HepG2 (cell line): Measurements from ENCODE around the gene SREBF1. TPM values are rescaled to one million over a fixed set of nuclear protein-coding genes. Genes with fewer than 3 reads are reported as not detected.

Source experiments
- ATAC-seq: fragments of 200-7000 bp; cut with Tn5 transposase; 3 replicates; pipeline ENCODE4 v1.9.1; 2020; ENCODE audit warnings: mild to moderate bottlenecking, moderate library complexity
- BruUV-seq: library from RNA; stranded (reverse); fragments of 400-500 nt; replicated peaks from 2 replicates; lab custom pipeline; 2021; lab: Mats Ljungman, UMichigan
- CTCF ChIA-PET: fragments of 300-600 bp; formaldehyde crosslinking; extraction: SDS; loops from one replicate; lab custom pipeline; 2021; ENCODE audit warnings: low total read pairs, inconsistent platforms, low intra/inter-chr PET ratio; lab: Yijun Ruan, JAX
- POLR2A ChIA-PET: fragments of 350-600 bp; sonication (Branson Sonifier 250); formaldehyde crosslinking; loops from one replicate; lab custom pipeline; 2020; ENCODE audit warnings: antibody characterized with exemption, inconsistent platforms; lab: Yijun Ruan, JAX
- DNase-seq: peaks from one replicate; pipeline ENCODE4 v3.0.0-alpha.2; 2015; ENCODE audit warnings: low spot score
- FAIRE-seq: peaks from 3 replicates; lab custom pipeline; 2011; peaks lifted over from hg19 to GRCh38; lab: Jason Lieb, UNC
- H2AFZ ChIP-seq: one replicate; pipeline ENCODE4 v1.6.1; 2011; ENCODE audit warnings: low read length, inconsistent platforms
- H3K27ac ChIP-seq: fragments of 300-600 bp; 3 replicates; pipeline ENCODE4 v1.8.0; 2011; ENCODE audit warnings: mixed run types, mild to moderate bottlenecking, mixed read lengths, low read length, inconsistent platforms; ENCODE audit not compliant: insufficient read depth; ENCODE audit errors: extremely low read length
- H3K27me3 ChIP-seq, 2 experiments: fragments of 200-600 bp in 1 of 2; 2 replicates in 1 of 2; 3 replicates in 1 of 2; pipeline versions ENCODE4 v1.6.0 to v1.8.0; 2011; ENCODE audit warnings: low read length in 2 of 2, mild to moderate bottlenecking in 2 of 2, moderate library complexity in 2 of 2, inconsistent platforms in 1 of 2; ENCODE audit not compliant: insufficient read depth in 2 of 2, control insufficient read depth in 1 of 2
- H3K36me3 ChIP-seq, 2 experiments: fragments of 200-600 bp in 1 of 2; replicated peaks in 1 of 2; 2 replicates in 1 of 2; 3 replicates in 1 of 2; pipeline versions ENCODE4 v1.5.1 to v1.8.0; 2011; ENCODE audit warnings: low read length in 2 of 2, inconsistent platforms in 1 of 2; ENCODE audit not compliant: insufficient read depth in 2 of 2, control insufficient read depth in 1 of 2
- H3K4me1 ChIP-seq: 2 replicates; pipeline ENCODE4 v1.5.1; 2012; ENCODE audit warnings: low read length, inconsistent platforms; ENCODE audit not compliant: insufficient read depth
- H3K4me2 ChIP-seq: 2 replicates; pipeline ENCODE4 v1.6.0; 2011; ENCODE audit warnings: low read depth, low read length, inconsistent platforms
- H3K4me3 ChIP-seq, 3 experiments: fragments of 200-600 bp in 1 of 3; sonication (generic), shearing (Covaris generic) in 1 of 3; replicated peaks in 1 of 3; 2 replicates each; pipeline ENCODE4 v1.5.1; 2011 to 2016; ENCODE audit warnings: low read length in 3 of 3, inconsistent platforms in 2 of 3, low read depth in 2 of 3, mild to moderate bottlenecking in 2 of 3, control low read depth in 1 of 3, mixed read lengths in 1 of 3; ENCODE audit not compliant: insufficient read depth in 1 of 3
- H3K79me2 ChIP-seq: one replicate; pipeline ENCODE4 v1.6.1; 2011; ENCODE audit warnings: low read length, inconsistent platforms; ENCODE audit not compliant: insufficient read depth
- H3K9ac ChIP-seq: 2 replicates; pipeline ENCODE4 v1.6.0; 2011; ENCODE audit warnings: mild to moderate bottlenecking, low read depth, low read length, inconsistent platforms; ENCODE audit not compliant: insufficient read depth
- H3K9me3 ChIP-seq: 2 replicates; pipeline ENCODE4 v1.5.1; 2012; ENCODE audit warnings: mild to moderate bottlenecking, low read length
- H4K20me1 ChIP-seq: 2 replicates; pipeline ENCODE4 v1.6.0; 2011; ENCODE audit warnings: inconsistent platforms, mild to moderate bottlenecking, low read length, moderate library complexity; ENCODE audit not compliant: insufficient read depth
- ARNTL ChIP-seq: sonication (generic); formaldehyde crosslinking; IDR thresholded peaks from 2 replicates; pipeline ENCODE4 v1.4.0; 2020; ENCODE audit warnings: mild to moderate bottlenecking, missing genetic modification reagents
- EED ChIP-seq: sonication (generic); formaldehyde crosslinking; IDR thresholded peaks from 2 replicates; pipeline ENCODE4 v1.5.0; 2020; ENCODE audit warnings: mild to moderate bottlenecking, missing genetic modification reagents
- SMAD9 ChIP-seq: sonication (generic); formaldehyde crosslinking; IDR thresholded peaks from 2 replicates; pipeline ENCODE4 v1.5.1; 2020; ENCODE audit warnings: mild to moderate bottlenecking, missing genetic modification reagents
- ZBTB33 ChIP-seq: sonication (generic); formaldehyde crosslinking; IDR thresholded peaks from 2 replicates; pipeline ENCODE4 v1.4.0; 2020; ENCODE audit warnings: missing genetic modification reagents
- ZHX2 ChIP-seq, 2 experiments: sonication (generic) in 1 of 2; formaldehyde crosslinking in 1 of 2; IDR thresholded peaks; 2 replicates each; pipeline versions ENCODE4 v1.6.1 to v1.9.0; 2014 to 2022; ENCODE audit warnings: antibody characterized with exemption in 1 of 2, borderline replicate concordance in 1 of 2, inconsistent platforms in 1 of 2, low read depth in 1 of 2, missing genetic modification reagents in 1 of 2
- ZNF589 ChIP-seq: sonication (generic); formaldehyde crosslinking; conservative IDR thresholded peaks from 2 replicates; pipeline ENCODE4 v1.8.0; 2022; ENCODE audit warnings: mild to moderate bottlenecking, moderate library complexity, missing genetic modification reagents
- ZNF737 ChIP-seq: sonication (generic); formaldehyde crosslinking; IDR thresholded peaks from 2 replicates; pipeline ENCODE4 v1.5.0; 2020; ENCODE audit warnings: missing genetic modification reagents, mild to moderate bottlenecking, borderline replicate concordance
- ZNF768 ChIP-seq: sonication (generic); formaldehyde crosslinking; IDR thresholded peaks from 2 replicates; pipeline ENCODE4 v1.4.0; 2020; ENCODE audit warnings: missing genetic modification reagents
- WGBS: methylation state at CpG from one replicate; pipeline ENCODE4 v1.1.6; 2017; ENCODE audit warnings: low lambda C conversion rate; 5-methylcytosine and 5-hydroxymethylcytosine counted together
- in situ Hi-C: cut with HindIII; loops from 2 replicates; pipeline ENCODE4 v1.10.0; 2017; ENCODE audit warnings: low pct_unique_long_range_greater_than_20kb; ENCODE audit not compliant: extremely low pct_ligation_motif_present
- intact Hi-C: fragments of 100-400 bp; cut with micrococcal nuclease; formaldehyde crosslinking; loops from one replicate; pipeline ENCODE4 v1.10.0; 2022; ENCODE audit not compliant: unreplicated experiment
- polyA plus RNA-seq, 8 experiments: library from polyadenylated mRNA; depleted of rRNA in 3 of 8; stranded (reverse) in 7 of 8; unstranded in 1 of 8; fragments of >200 nt; fragmentation: Illumina TruSeq in 4 of 8; extraction: Trizol in 4 of 8; gene quantifications; 2 replicates each; pipeline versions ENCODE4 v1.2.1 to v1.2.3, GENCODE V29; 2011 to 2016; ENCODE audit warnings: low read depth in 4 of 8, missing spikeins in 1 of 8, mixed read lengths in 1 of 8; ENCODE audit not compliant: insufficient read depth in 1 of 8
- total RNA-seq, 5 experiments: library from RNA; depleted of rRNA; stranded (reverse); fragments of >200 nt; fragmentation: Illumina TruSeq; extraction: Trizol; gene quantifications; 2 replicates each; pipeline ENCODE4 v1.2.3, GENCODE V29; 2016; ENCODE audit warnings: low read depth in 1 of 5

The SREBF1 gene
- total and polyA plus RNA-seq, 2 of the 13 experiments (the other 11 are each of a cell fraction or from before 2014, with no cell fraction given), result 34.3 to 38.0 TPM

GRCh38 chr17:17783825-17784656, 52.7 kb downstream of the SREBF1 start:
- H3K4me2 ChIP-seq, result peak overlapping the region; percentile 79
- ChIA-PET POLR2A (no interaction called here), CTCF (no interaction called here)
- in situ Hi-C loops (no loop called here), intact Hi-C loops (no loop called here)
- TF ChIP-seq ZHX2 (IDR thresholded peaks at IDR 0.05; ENCODE audit: low read depth), result no peak
- no peak for TF ChIP-seq ZHX2 (CRISPR knock-in tag; IDR thresholded peaks at IDR 0.05; ENCODE audit: borderline replicate concordance)
- no peak for TF ChIP-seq ZNF589 (CRISPR knock-in tag)
- no peak for TF ChIP-seq SMAD9 (CRISPR knock-in tag)
- peak; percentile 69; the same call in 1 of the 2 replicates for TF ChIP-seq ZBTB33 (CRISPR knock-in tag)
- no peak for TF ChIP-seq ARNTL
- no peak for TF ChIP-seq ZNF737 (CRISPR knock-in tag)
- peak; percentile 89 for TF ChIP-seq ZNF768 (CRISPR knock-in tag)
- 0 out of 2 replicates have a peak, but pooled peaks have one; percentile 40 for TF ChIP-seq EED
- peaks cover 68% of the 10 kb centered on the region for H3K4me1 ChIP-seq
- ATAC-seq (no peak), DNase-seq (no peak), FAIRE-seq (no peak)
- peak overlapping the region; percentile 60 to 74 (median 64); a peak in 3 of 6 replicates for H3K4me3 ChIP-seq
- no peak overlapping the region for H2AFZ ChIP-seq
- no TSS peak for BruUV-seq
- H3K9ac ChIP-seq, result no peak overlapping the region
- 85% methylated on average over 34 of the region's 37 CpGs for WGBS
- no peaks in the 10 kb centered on the region for H3K36me3 ChIP-seq
- H4K20me1 ChIP-seq, result peaks cover 41% of the 10 kb centered on the region; the same call in 1 of the 2 replicates
- no peak overlapping the region for H3K27ac ChIP-seq
- H3K79me2 ChIP-seq, result peaks cover 3% of the 10 kb centered on the region
- H3K27me3 ChIP-seq, result no peaks in the 10 kb centered on the region
- no peaks in the 10 kb centered on the region for H3K9me3 ChIP-seq
